K562 (cell line): ENCODE measurements around the gene PIP5K1B. TPM values are rescaled to one million over a fixed set of nuclear protein-coding genes. Genes with fewer than 3 reads are reported as not detected.

Experiments used
- ATAC-seq: fragments of 200-7000 bp; cut with Tn5 transposase; 3 replicates; pipeline ENCODE4 v1.9.1; 2020; ENCODE audit warnings: moderate library complexity
- BruUV-seq: library from RNA; stranded (reverse); fragments of 400-500 nt; replicated peaks from 2 replicates; lab custom pipeline; 2021; lab: Mats Ljungman, UMichigan
- CTCF ChIA-PET: fragments of 300-600 bp; formaldehyde crosslinking; extraction: SDS; loops from one replicate; lab custom pipeline; 2021; ENCODE audit warnings: low intra/inter-chr PET ratio; lab: Yijun Ruan, JAX
- POLR2A ChIA-PET: fragments of 300-600, 350-650 bp; sonication (Branson Sonifier 250); formaldehyde crosslinking; extraction: SDS; loops from one replicate; lab custom pipeline; 2021; ENCODE audit warnings: antibody characterized with exemption, inconsistent platforms; lab: Yijun Ruan, JAX
- DNase-seq, 4 experiments: peaks; one replicate each; pipeline versions ENCODE4 v3.0.0 to v3.0.0-alpha.2; 2011 to 2018; ENCODE audit warnings: low spot score in 3 of 4, mixed read lengths in 3 of 4; ENCODE audit errors: extremely low read depth in 1 of 4
- FAIRE-seq: peaks from 2 replicates; lab custom pipeline; 2011; peaks lifted over from hg19 to GRCh38; lab: Jason Lieb, UNC
- H2AFZ ChIP-seq: 2 replicates; pipeline ENCODE4 v1.6.0; 2011; ENCODE audit warnings: low read depth, low read length, control low read depth, inconsistent platforms
- H3K27ac ChIP-seq: fragments of 200-600 bp; 3 replicates; pipeline ENCODE4 v1.8.0; 2011; ENCODE audit warnings: low read depth, mild to moderate bottlenecking, control low read depth, inconsistent platforms, low read length, moderate library complexity, mixed read lengths; ENCODE audit errors: extremely low read depth
- H3K27me3 ChIP-seq, 2 experiments: fragments of 300-600 bp in 1 of 2; 2 replicates in 1 of 2; 3 replicates in 1 of 2; pipeline versions ENCODE4 v1.6.0 to v1.8.0; 2011; ENCODE audit warnings: inconsistent platforms in 2 of 2, low read length in 2 of 2, mild to moderate bottlenecking in 1 of 2, mixed read lengths in 1 of 2, moderate library complexity in 1 of 2; ENCODE audit not compliant: control insufficient read depth in 2 of 2, insufficient read depth in 2 of 2
- H3K36me3 ChIP-seq: fragments of 300-600 bp; 3 replicates; pipeline ENCODE4 v1.8.0; 2011; ENCODE audit warnings: mild to moderate bottlenecking, low read length, inconsistent platforms; ENCODE audit not compliant: control insufficient read depth, insufficient read depth
- H3K4me1 ChIP-seq, 2 experiments: fragments of 200-600 bp in 1 of 2; replicated peaks in 1 of 2; 2 replicates in 1 of 2; 3 replicates in 1 of 2; pipeline versions ENCODE4 v1.5.1 to v1.8.0; 2011; ENCODE audit warnings: inconsistent platforms in 2 of 2, low read length in 2 of 2, mild to moderate bottlenecking in 1 of 2, mixed read lengths in 1 of 2, moderate library complexity in 1 of 2; ENCODE audit not compliant: control insufficient read depth in 2 of 2, insufficient read depth in 2 of 2
- H3K4me2 ChIP-seq: 2 replicates; pipeline ENCODE4 v1.6.1; 2011; ENCODE audit warnings: low read length, control low read depth, inconsistent platforms, mixed read lengths; ENCODE audit not compliant: insufficient read depth
- H3K4me3 ChIP-seq: fragments of 200-600 bp; sonication (generic), shearing (Covaris generic); 2 replicates; pipeline ENCODE4 v1.5.1; 2016; ENCODE audit warnings: control low read depth, inconsistent platforms
- H3K79me2 ChIP-seq: fragments of 200-600 bp; 3 replicates; pipeline ENCODE4 v1.8.0; 2011; ENCODE audit warnings: low read length, inconsistent platforms; ENCODE audit not compliant: control insufficient read depth, insufficient read depth
- H3K9ac ChIP-seq, 2 experiments: 2 replicates each; pipeline versions ENCODE4 v1.6.0 to v1.6.1; 2011; ENCODE audit warnings: low read depth in 2 of 2, low read length in 2 of 2, control low read depth in 1 of 2, inconsistent platforms in 1 of 2, mild to moderate bottlenecking in 1 of 2, mixed read lengths in 1 of 2; ENCODE audit not compliant: insufficient read depth in 1 of 2
- H3K9me1 ChIP-seq: one replicate; pipeline ENCODE4 v1.6.0; 2011; ENCODE audit warnings: inconsistent platforms, mild to moderate bottlenecking, low read length, moderate library complexity; ENCODE audit not compliant: control insufficient read depth, insufficient read depth
- H3K9me3 ChIP-seq: replicated peaks from 2 replicates; pipeline ENCODE4 v1.5.1; 2011; ENCODE audit warnings: low read depth, low read length, inconsistent platforms; ENCODE audit not compliant: control insufficient read depth, insufficient read depth
- H4K20me1 ChIP-seq: replicated peaks from 2 replicates; pipeline ENCODE4 v1.6.1; 2011; ENCODE audit warnings: low read length, inconsistent platforms, mixed read lengths; ENCODE audit not compliant: control insufficient read depth, insufficient read depth
- ARNT ChIP-seq, 2 experiments: fragments of 450-650 bp; IDR thresholded peaks; 2 replicates each; pipeline ENCODE4 v1.6.1; 2016; ENCODE audit warnings: mild to moderate bottlenecking in 1 of 2
- ATF1 ChIP-seq, 2 experiments: fragments of 450-650 bp in 1 of 2; IDR thresholded peaks; 2 replicates each; pipeline ENCODE4 v1.6.1; 2016; ENCODE audit warnings: missing compliant biosample characterization in 1 of 2, missing genetic modification characterization in 1 of 2
- BACH1 ChIP-seq: fragments of 200-800 bp; sonication (Bioruptor generic); IDR thresholded peaks from 2 replicates; pipeline ENCODE4 v1.6.1; 2016; ENCODE audit warnings: missing genetic modification characterization, missing compliant biosample characterization
- C11orf30 ChIP-seq: fragments of 450-650 bp; IDR thresholded peaks from 2 replicates; pipeline ENCODE4 v1.6.1; 2016; ENCODE audit warnings: low read depth, mild to moderate bottlenecking
- ETS2 ChIP-seq: IDR thresholded peaks from 2 replicates; pipeline ENCODE4 v1.6.1; 2016; ENCODE audit warnings: borderline replicate concordance, missing genetic modification characterization, mild to moderate bottlenecking, moderate library complexity, missing compliant biosample characterization; ENCODE audit not compliant: poor library complexity, severe bottlenecking
- HDAC8 ChIP-seq: fragments of 450-650 bp; IDR thresholded peaks from 2 replicates; pipeline ENCODE4 v1.6.1; 2016; ENCODE audit warnings: mild to moderate bottlenecking, missing genetic modification characterization, moderate library complexity, missing compliant biosample characterization
- KLF16 ChIP-seq: IDR thresholded peaks from 2 replicates; pipeline ENCODE4 v1.6.1; 2016; ENCODE audit warnings: antibody characterized with exemption
- NEUROD1 ChIP-seq: fragments of 150-350 bp; IDR thresholded peaks from 2 replicates; pipeline ENCODE4 v1.6.1; 2014; ENCODE audit warnings: borderline replicate concordance, low read length, low read depth; ENCODE audit not compliant: partially characterized antibody
- PCBP2 ChIP-seq: fragments of 200-400 bp; formaldehyde crosslinking; IDR thresholded peaks from 2 replicates; pipeline ENCODE4 v1.6.1; 2018; ENCODE audit warnings: low read length, low read depth, mild to moderate bottlenecking, moderate library complexity; ENCODE audit not compliant: poor library complexity, severe bottlenecking
- POLR2A ChIP-seq: fragments of 450-650 bp; conservative IDR thresholded peaks from 2 replicates; pipeline ENCODE4 v1.6.1; 2016
- SAFB ChIP-seq: fragments of 200-400 bp; formaldehyde crosslinking; IDR thresholded peaks from 2 replicates; pipeline ENCODE4 v1.6.1; 2017; ENCODE audit warnings: low read depth, low read length, borderline replicate concordance
- SETDB1 ChIP-seq: IDR thresholded peaks from one replicate; pipeline ENCODE4 v1.6.1; 2012; ENCODE audit warnings: low read length, control low read depth, inconsistent platforms
- TCF3 ChIP-seq: sonication (generic); formaldehyde crosslinking; IDR thresholded peaks from 2 replicates; pipeline ENCODE4 v1.4.0; 2020; ENCODE audit warnings: mild to moderate bottlenecking, missing genetic modification reagents
- ZFP1 ChIP-seq: fragments of 450-650 bp; formaldehyde crosslinking; IDR thresholded peaks from 2 replicates; pipeline ENCODE4 v1.4.0; 2020; ENCODE audit warnings: mild to moderate bottlenecking, mixed read lengths
- ZNF280A ChIP-seq: fragments of 450-650 bp; IDR thresholded peaks from 2 replicates; pipeline ENCODE4 v1.6.1; 2018; ENCODE audit warnings: mild to moderate bottlenecking, low read depth; ENCODE audit not compliant: partially characterized antibody
- ZNF324 ChIP-seq: fragments of 250-450 bp; sonication (Bioruptor Pico); IDR thresholded peaks from 2 replicates; pipeline ENCODE4 v1.4.0; 2020; ENCODE audit warnings: mild to moderate bottlenecking
- ZNF696 ChIP-seq: fragments of 250-450 bp; sonication (Bioruptor Pico); conservative IDR thresholded peaks from 2 replicates; pipeline ENCODE4 v1.4.0; 2020; ENCODE audit warnings: mild to moderate bottlenecking, moderate library complexity
- ZNF75A ChIP-seq: fragments of 450-650 bp; formaldehyde crosslinking; IDR thresholded peaks from 2 replicates; pipeline ENCODE4 v1.4.0; 2020; ENCODE audit warnings: mild to moderate bottlenecking
- ZNF830 ChIP-seq: fragments of 250-450 bp; sonication (Bioruptor Pico); IDR thresholded peaks from 2 replicates; pipeline ENCODE4 v1.5.0; 2021; ENCODE audit warnings: mild to moderate bottlenecking
- WGBS: fragments of 100-300 bp; shearing (Covaris generic); methylation state at CpG from one replicate; pipeline ENCODE4 v1.1.6; 2016; ENCODE audit warnings: low coverage, mixed read lengths; ENCODE audit not compliant: insufficient coverage; ENCODE audit errors: missing lambda C conversion rate; 5-methylcytosine and 5-hydroxymethylcytosine counted together
- in situ Hi-C: fragments of 300-500 bp; cut with MboI; formaldehyde crosslinking; loops from 4 replicates; pipeline ENCODE4 v1.15.0; 2018; ENCODE audit warnings: inconsistent platforms, mixed read lengths
- intact Hi-C: fragments of 100-400 bp; cut with micrococcal nuclease; formaldehyde crosslinking; loops from 2 replicates; pipeline ENCODE4 v1.14.2; 2022
- polyA plus RNA-seq, 8 experiments: library from polyadenylated mRNA; depleted of rRNA in 4 of 8; stranded (reverse) in 5 of 8; unstranded in 3 of 8; fragments of >200 nt; fragmentation: Nextera tagmentation in 2 of 8; fragmentation: Illumina TruSeq in 1 of 8; extraction: Ambion mirVana in 2 of 8; extraction: Trizol in 1 of 8; gene quantifications; 2 replicates each; pipeline versions ENCODE4 v1.2.1 to v1.2.3, GENCODE V29; 2011 to 2014; ENCODE audit warnings: inconsistent platforms in 1 of 8, missing spikeins in 1 of 8
- total RNA-seq, 7 experiments: library from RNA; depleted of rRNA in 6 of 7; stranded (reverse); fragments of >200 nt in 6 of 7; fragmentation: Illumina TruSeq in 2 of 7; extraction: Trizol in 2 of 7; gene quantifications; 2 replicates each; pipeline versions ENCODE4 v1.2.1 to v1.2.3, GENCODE V29; 2011 to 2021; ENCODE audit warnings: low replicate concordance in 1 of 7
- TF ChIP-seq, protein P1 (sequence below): IDR thresholded peaks from 3 replicates; pipeline ENCODE4 v1.6.1; 2011; ENCODE audit warnings: borderline replicate concordance, mild to moderate bottlenecking, moderate library complexity; ENCODE audit not compliant: insufficient read length; ENCODE audit errors: extremely low read depth

The PIP5K1B gene
- total and polyA plus RNA-seq, 9 of the 15 experiments (the other 6 are each of a cell fraction or from before 2014, with no cell fraction given): 3.1 to 12.9 (median 7.4) TPM

DNA sequence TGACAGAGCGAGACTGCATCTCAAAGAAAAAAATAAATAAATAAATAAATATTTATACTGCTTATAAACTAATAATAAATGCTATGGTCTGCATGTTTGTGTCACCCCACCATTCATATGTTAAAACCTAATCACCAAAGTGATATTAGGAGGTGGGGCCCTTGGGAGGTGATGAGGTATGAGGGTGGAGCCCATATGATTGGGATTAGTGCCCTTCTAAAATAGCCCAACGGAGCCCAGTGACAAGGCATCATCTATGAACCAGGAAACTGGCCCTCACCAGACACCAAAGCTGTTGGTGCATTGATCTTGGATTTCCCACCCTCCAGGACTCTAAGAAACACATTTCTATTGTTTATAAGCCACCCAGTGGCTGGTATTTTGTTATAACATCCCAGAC lies 335.6 kb downstream of the PIP5K1B start:
- WGBS: 42% methylated on average over 1 of the region's 2 CpGs
- H3K4me2 ChIP-seq: no peak overlapping the region
- intact Hi-C loops: no loop called here
- H4K20me1 ChIP-seq: no peaks in the 10 kb centered on the region; the same call in 1 of the 2 replicates
- peaks cover 32% of the 10 kb centered on the region for H3K36me3 ChIP-seq
- H3K4me3 ChIP-seq: no peak overlapping the region
- CTCF ChIA-PET: no interaction called here
- H2AFZ ChIP-seq: no peak overlapping the region
- no TSS peak for BruUV-seq
- TF ChIP-seq NEUROD1 (no peak), HDAC8 (no peak), ZNF830 (CRISPR knock-in tag) (no peak), SETDB1 (no peak), PCBP2 (no peak), KLF16 (no peak), ZNF696 (CRISPR knock-in tag) (no peak), C11orf30 (no peak), ARNT (IDR thresholded peaks at IDR 0.05) (no peak), SAFB (no peak), ZNF280A (no peak), POLR2A (no peak), TCF3 (CRISPR knock-in tag) (no peak), ETS2 (no peak), ZNF324 (CRISPR knock-in tag) (no peak), ZFP1 (CRISPR knock-in tag) (no peak), ATF1 (CRISPR knock-in tag; IDR thresholded peaks at IDR 0.05) (no peak), ATF1 (tag; IDR thresholded peaks at IDR 0.05) (no peak), ZNF75A (CRISPR knock-in tag) (no peak), BACH1 (tag) (no peak)
- TF ChIP-seq, protein P1, sequence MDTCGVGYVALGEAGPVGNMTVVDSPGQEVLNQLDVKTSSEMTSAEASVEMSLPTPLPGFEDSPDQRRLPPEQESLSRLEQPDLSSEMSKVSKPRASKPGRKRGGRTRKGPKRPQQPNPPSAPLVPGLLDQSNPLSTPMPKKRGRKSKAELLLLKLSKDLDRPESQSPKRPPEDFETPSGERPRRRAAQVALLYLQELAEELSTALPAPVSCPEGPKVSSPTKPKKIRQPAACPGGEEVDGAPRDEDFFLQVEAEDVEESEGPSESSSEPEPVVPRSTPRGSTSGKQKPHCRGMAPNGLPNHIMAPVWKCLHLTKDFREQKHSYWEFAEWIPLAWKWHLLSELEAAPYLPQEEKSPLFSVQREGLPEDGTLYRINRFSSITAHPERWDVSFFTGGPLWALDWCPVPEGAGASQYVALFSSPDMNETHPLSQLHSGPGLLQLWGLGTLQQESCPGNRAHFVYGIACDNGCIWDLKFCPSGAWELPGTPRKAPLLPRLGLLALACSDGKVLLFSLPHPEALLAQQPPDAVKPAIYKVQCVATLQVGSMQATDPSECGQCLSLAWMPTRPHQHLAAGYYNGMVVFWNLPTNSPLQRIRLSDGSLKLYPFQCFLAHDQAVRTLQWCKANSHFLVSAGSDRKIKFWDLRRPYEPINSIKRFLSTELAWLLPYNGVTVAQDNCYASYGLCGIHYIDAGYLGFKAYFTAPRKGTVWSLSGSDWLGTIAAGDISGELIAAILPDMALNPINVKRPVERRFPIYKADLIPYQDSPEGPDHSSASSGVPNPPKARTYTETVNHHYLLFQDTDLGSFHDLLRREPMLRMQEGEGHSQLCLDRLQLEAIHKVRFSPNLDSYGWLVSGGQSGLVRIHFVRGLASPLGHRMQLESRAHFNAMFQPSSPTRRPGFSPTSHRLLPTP: no peak
- no peaks in the 10 kb centered on the region for H3K9me3 ChIP-seq
- no peak overlapping the region for H3K9ac ChIP-seq
- ATAC-seq (no peak), DNase-seq (no peak), FAIRE-seq (no peak)
- H3K27ac ChIP-seq: no peak overlapping the region
- in situ Hi-C loops: loop anchor here (25.0 kb wide), 1 partner anchor 897 kb away; no protein-coding TSS in a partner anchor
- H3K9me1 ChIP-seq: no peaks in the 10 kb centered on the region
- POLR2A ChIA-PET: no interaction called here
- H3K79me2 ChIP-seq: peaks cover 90% of the 10 kb centered on the region
- H3K4me1 ChIP-seq: peaks cover 8 to 11% of the 10 kb centered on the region in 2 experiments; a peak in 2 of 5 replicates
- no peaks in the 10 kb centered on the region for H3K27me3 ChIP-seq
